Neural progenitor cell (in vitro differentiated cells): ENCODE results near the gene SLC16A2. TPM values are rescaled to one million over a fixed set of nuclear protein-coding genes. Genes with fewer than 3 reads are reported as not detected.
"Not testable (repeated sequence)": the region's sequence is repeated elsewhere in the genome, so short reads cannot be mapped to it uniquely, and the experiment has no call there.

Experiments
- DNase-seq: peaks from one replicate; pipeline ENCODE4 v3.0.0-alpha.2; 2016; ENCODE audit warnings: low spot score
- H2AFZ ChIP-seq: fragments of 200-600 bp; sonication (generic); replicated peaks from 2 replicates; pipeline ENCODE4 v1.6.1; 2016; ENCODE audit warnings: antibody characterized with exemption
- H3F3A ChIP-seq: fragments of 200-600 bp; sonication (generic); 2 replicates; pipeline ENCODE4 v1.6.1; 2016; ENCODE audit warnings: antibody characterized with exemption, low read depth
- H3K27ac ChIP-seq: fragments of 200-600 bp; sonication (generic); 2 replicates; pipeline ENCODE4 v1.5.1; 2016; ENCODE audit warnings: mild to moderate bottlenecking
- H3K27me3 ChIP-seq: fragments of 200-600 bp; sonication (generic); 2 replicates; pipeline ENCODE4 v1.6.1; 2016; ENCODE audit warnings: mild to moderate bottlenecking, moderate library complexity
- H3K36me3 ChIP-seq: fragments of 200-600 bp; sonication (generic); 2 replicates; pipeline ENCODE4 v1.5.1; 2016
- H3K4me1 ChIP-seq: fragments of 200-600 bp; sonication (generic); 2 replicates; pipeline ENCODE4 v1.6.1; 2016; ENCODE audit warnings: mixed run types
- H3K4me2 ChIP-seq: fragments of 200-600 bp; sonication (generic); 2 replicates; pipeline ENCODE4 v1.6.1; 2016
- H3K4me3 ChIP-seq: fragments of 200-600 bp; sonication (generic); 2 replicates; pipeline ENCODE4 v1.5.1; 2016
- H3K79me2 ChIP-seq: fragments of 200-600 bp; sonication (generic); 2 replicates; pipeline ENCODE4 v1.6.1; 2016; ENCODE audit warnings: low read depth
- H3K9ac ChIP-seq: fragments of 200-600 bp; sonication (generic); 2 replicates; pipeline ENCODE4 v1.6.1; 2016
- H3K9me3 ChIP-seq: fragments of 200-600 bp; sonication (generic); 2 replicates; pipeline ENCODE4 v1.5.1; 2016; ENCODE audit warnings: low read depth
- H4K20me1 ChIP-seq: fragments of 200-600 bp; sonication (generic); 2 replicates; pipeline ENCODE4 v1.6.1; 2016; ENCODE audit warnings: low read depth
- H3K27ac Mint-ChIP-seq: 3 replicates; pipeline ENCODE4 v1.8.0; 2021; ENCODE audit warnings: mixed read lengths
- H3K27me3 Mint-ChIP-seq: 2 replicates; pipeline ENCODE4 v1.8.0; 2022; ENCODE audit warnings: low read depth, mild to moderate bottlenecking, inconsistent platforms, moderate library complexity, mixed read lengths; ENCODE audit not compliant: insufficient read depth
- H3K36me3 Mint-ChIP-seq: 3 replicates; pipeline ENCODE4 v1.8.0; 2021; ENCODE audit warnings: mixed read lengths
- H3K4me1 Mint-ChIP-seq: 3 replicates; pipeline ENCODE4 v1.8.0; 2021; ENCODE audit warnings: mixed read lengths
- H3K4me3 Mint-ChIP-seq: 3 replicates; pipeline ENCODE4 v1.8.0; 2021; ENCODE audit warnings: mild to moderate bottlenecking, moderate library complexity, mixed read lengths
- H3K9me3 Mint-ChIP-seq: 3 replicates; pipeline ENCODE4 v1.8.0; 2020; ENCODE audit warnings: mixed read lengths
- EZH2 ChIP-seq: fragments of 200-600 bp; sonication (generic); IDR thresholded peaks from 2 replicates; pipeline ENCODE4 v1.6.1; 2017; ENCODE audit warnings: antibody characterized with exemption, mild to moderate bottlenecking, moderate library complexity
- EZH2phosphoT487 ChIP-seq: fragments of 200-600 bp; sonication (generic); IDR thresholded peaks from 2 replicates; pipeline ENCODE4 v1.6.1; 2017; ENCODE audit warnings: antibody characterized with exemption
- total RNA-seq: library from RNA; depleted of rRNA; stranded (reverse); fragments of >200 nt; gene quantifications from 2 replicates; pipeline ENCODE4 v1.2.3, GENCODE V29; 2015; ENCODE audit warnings: low replicate concordance
- TF ChIP-seq, protein P1 (sequence below): fragments of 200-600 bp; sonication (generic); IDR thresholded peaks from 2 replicates; pipeline ENCODE4 v1.5.1; 2017; ENCODE audit warnings: antibody characterized with exemption, mild to moderate bottlenecking

Gene SLC16A2
- total RNA-seq, 1 donor from 2014 or later, result 12.6 TPM

DNA sequence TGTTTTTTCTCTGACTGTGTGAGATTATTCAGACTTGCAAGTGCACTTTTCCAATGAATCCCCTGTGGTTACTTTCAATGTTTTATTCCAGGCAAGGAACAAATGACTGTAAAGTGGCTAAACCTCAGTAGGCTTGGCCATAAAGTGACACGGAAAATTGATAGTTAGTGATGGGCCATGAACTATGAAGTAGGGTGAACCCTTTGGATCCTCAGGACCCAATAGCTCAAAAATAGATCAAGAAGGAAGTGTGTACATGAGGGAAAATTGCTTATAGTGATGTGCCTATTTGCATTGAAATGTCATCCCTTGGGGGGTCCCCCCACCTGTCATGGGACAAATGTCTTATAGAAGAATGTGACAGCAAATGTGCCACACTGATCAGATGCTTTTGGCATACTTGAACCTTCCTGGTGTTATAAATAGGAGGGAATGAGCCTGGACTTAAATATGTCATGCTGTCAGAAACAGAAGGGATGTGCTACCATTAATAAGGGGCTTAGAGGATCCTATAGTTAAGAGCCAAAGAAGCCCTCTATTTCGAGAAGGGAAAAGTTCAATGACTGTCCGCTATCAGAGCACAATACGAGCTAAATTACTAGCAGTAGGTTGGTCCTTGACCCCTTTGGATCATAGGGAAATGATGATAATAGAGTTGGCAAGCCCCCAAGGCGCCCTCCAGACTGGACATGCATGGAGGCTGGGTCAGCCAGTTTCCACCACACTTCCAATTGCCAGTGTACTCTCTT, 30.3 kb downstream of the SLC16A2 start:
- H4K20me1 ChIP-seq, result no peaks in the 10 kb centered on the region
- H3K79me2 ChIP-seq, result no peaks in the 10 kb centered on the region
- H3K9me3 ChIP-seq, result no peaks in the 10 kb centered on the region
- no peak overlapping the region for H3K9ac ChIP-seq
- H3K36me3 Mint-ChIP-seq, result peaks cover 5% of the 10 kb centered on the region
- TF ChIP-seq, protein P1, sequence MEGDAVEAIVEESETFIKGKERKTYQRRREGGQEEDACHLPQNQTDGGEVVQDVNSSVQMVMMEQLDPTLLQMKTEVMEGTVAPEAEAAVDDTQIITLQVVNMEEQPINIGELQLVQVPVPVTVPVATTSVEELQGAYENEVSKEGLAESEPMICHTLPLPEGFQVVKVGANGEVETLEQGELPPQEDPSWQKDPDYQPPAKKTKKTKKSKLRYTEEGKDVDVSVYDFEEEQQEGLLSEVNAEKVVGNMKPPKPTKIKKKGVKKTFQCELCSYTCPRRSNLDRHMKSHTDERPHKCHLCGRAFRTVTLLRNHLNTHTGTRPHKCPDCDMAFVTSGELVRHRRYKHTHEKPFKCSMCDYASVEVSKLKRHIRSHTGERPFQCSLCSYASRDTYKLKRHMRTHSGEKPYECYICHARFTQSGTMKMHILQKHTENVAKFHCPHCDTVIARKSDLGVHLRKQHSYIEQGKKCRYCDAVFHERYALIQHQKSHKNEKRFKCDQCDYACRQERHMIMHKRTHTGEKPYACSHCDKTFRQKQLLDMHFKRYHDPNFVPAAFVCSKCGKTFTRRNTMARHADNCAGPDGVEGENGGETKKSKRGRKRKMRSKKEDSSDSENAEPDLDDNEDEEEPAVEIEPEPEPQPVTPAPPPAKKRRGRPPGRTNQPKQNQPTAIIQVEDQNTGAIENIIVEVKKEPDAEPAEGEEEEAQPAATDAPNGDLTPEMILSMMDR, result no peak
- TF ChIP-seq EZH2phosphoT487 (no peak), EZH2 (no peak)
- no peak overlapping the region for H3K4me3 ChIP-seq
- H3K27ac ChIP-seq, result no peak overlapping the region
- H3K4me3 Mint-ChIP-seq, result no peak overlapping the region
- no peaks in the 10 kb centered on the region for H3F3A ChIP-seq
- no peaks in the 10 kb centered on the region for H3K27me3 Mint-ChIP-seq
- H3K4me1 Mint-ChIP-seq, result peaks cover 14% of the 10 kb centered on the region
- no peak overlapping the region for H3K27ac Mint-ChIP-seq
- no peak overlapping the region for H2AFZ ChIP-seq
- H3K4me1 ChIP-seq, result no peaks in the 10 kb centered on the region
- no peaks in the 10 kb centered on the region for H3K27me3 ChIP-seq
- H3K9me3 Mint-ChIP-seq, result peaks cover 5% of the 10 kb centered on the region
- H3K36me3 ChIP-seq, result no peaks in the 10 kb centered on the region
- DNase-seq, result no peak
- no peak overlapping the region for H3K4me2 ChIP-seq

DNA sequence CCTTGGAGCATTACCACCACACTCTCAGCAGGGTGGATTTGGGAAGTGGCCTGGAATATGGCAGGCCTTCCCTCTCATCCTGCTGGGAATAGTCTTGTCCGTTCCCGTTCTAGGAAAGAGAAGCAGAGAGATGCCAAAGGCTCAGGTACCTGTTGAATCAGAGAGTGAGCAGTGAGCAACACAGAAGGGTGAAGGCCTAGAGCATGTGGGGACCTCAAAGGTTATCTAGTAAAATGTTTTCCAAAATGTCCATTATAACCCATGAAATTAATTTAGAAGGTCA, 30.8 kb downstream of the SLC16A2 start:
- no peaks in the 10 kb centered on the region for H3K27me3 ChIP-seq
- peaks cover 5% of the 10 kb centered on the region for H3K9me3 Mint-ChIP-seq
- DNase-seq, result no peak
- no peak for TF ChIP-seq EZH2phosphoT487
- no peaks in the 10 kb centered on the region for H3K27me3 Mint-ChIP-seq
- no peaks in the 10 kb centered on the region for H3K36me3 ChIP-seq
- no peak overlapping the region for H3K4me3 ChIP-seq
- no peak overlapping the region for H3K27ac Mint-ChIP-seq
- H3K4me1 Mint-ChIP-seq, result peaks cover 14% of the 10 kb centered on the region
- no peaks in the 10 kb centered on the region for H3K9me3 ChIP-seq
- H3K79me2 ChIP-seq, result no peaks in the 10 kb centered on the region
- H3K36me3 Mint-ChIP-seq, result peaks cover 5% of the 10 kb centered on the region
- no peak overlapping the region for H3K27ac ChIP-seq
- no peak overlapping the region for H3K9ac ChIP-seq
- H2AFZ ChIP-seq, result no peak overlapping the region
- H3K4me2 ChIP-seq, result no peak overlapping the region
- H3K4me1 ChIP-seq, result no peaks in the 10 kb centered on the region
- H3F3A ChIP-seq, result no peaks in the 10 kb centered on the region
- no peak overlapping the region for H3K4me3 Mint-ChIP-seq
- no peaks in the 10 kb centered on the region for H4K20me1 ChIP-seq

DNA sequence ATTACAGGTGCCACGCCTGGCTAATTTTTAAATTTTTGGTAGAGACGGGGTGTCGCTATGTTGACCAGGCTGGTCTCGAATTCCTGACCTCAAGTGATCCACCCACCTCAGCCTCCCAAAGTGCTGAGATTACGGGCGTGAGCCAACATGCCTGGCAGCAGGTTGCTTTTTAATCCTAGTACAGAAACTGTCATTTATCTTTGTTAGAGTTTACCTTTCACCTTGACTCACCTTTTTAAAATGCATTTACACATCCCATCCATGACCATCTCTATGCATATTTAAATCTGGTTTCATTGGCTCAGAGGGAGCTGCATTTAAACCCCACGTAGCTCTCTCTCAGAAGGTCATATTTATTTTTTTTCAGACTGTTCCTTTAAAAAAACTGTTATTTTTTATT, 31.9 kb downstream of the SLC16A2 start:
- no peak overlapping the region for H3K27ac ChIP-seq
- Mint-ChIP-seq H3K27ac (no peak overlapping the region), H3K27me3 (no peaks in the 10 kb centered on the region), H3K4me3 (no peak overlapping the region), H3K36me3 (peaks cover 5% of the 10 kb centered on the region), H3K9me3 (peaks cover 5% of the 10 kb centered on the region), H3K4me1 (peaks cover 14% of the 10 kb centered on the region)
- H3K9ac ChIP-seq, result no peak overlapping the region
- H3K27me3 ChIP-seq, result no peaks in the 10 kb centered on the region
- H3K79me2 ChIP-seq, result no peaks in the 10 kb centered on the region
- no peaks in the 10 kb centered on the region for H3F3A ChIP-seq
- H3K36me3 ChIP-seq, result no peaks in the 10 kb centered on the region
- no peak for DNase-seq
- H3K4me2 ChIP-seq, result no peak overlapping the region
- no peak overlapping the region for H3K4me3 ChIP-seq
- TF ChIP-seq, protein P1, result no peak
- H3K9me3 ChIP-seq, result no peaks in the 10 kb centered on the region
- H4K20me1 ChIP-seq, result no peaks in the 10 kb centered on the region
- no peaks in the 10 kb centered on the region for H3K4me1 ChIP-seq
- H2AFZ ChIP-seq, result no peak overlapping the region

DNA sequence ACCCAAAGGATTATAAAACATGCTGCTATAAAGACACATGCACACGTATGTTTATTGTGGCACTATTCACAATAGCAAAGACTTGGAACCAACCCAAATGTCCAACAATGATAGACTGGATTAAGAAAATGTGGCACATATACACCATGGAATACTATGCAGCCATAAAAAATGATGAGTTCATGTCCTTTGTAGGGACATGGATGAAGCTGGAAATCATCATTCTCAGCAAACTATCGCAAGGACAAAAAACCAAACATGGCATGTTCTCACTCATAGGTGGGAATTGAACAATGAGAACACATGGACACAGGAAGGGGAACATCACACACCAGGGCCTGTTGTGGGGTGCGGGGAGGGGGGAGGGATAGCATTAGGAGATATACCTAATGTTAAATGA, 32.9 kb downstream of the SLC16A2 start:
- H3K9me3 ChIP-seq, H3K4me2 ChIP-seq, H3K27ac ChIP-seq, H3K4me1 ChIP-seq, H3K36me3 ChIP-seq, DNase-seq, H3K9ac ChIP-seq, H4K20me1 ChIP-seq, H3F3A ChIP-seq, H3K27me3 Mint-ChIP-seq, H3K9me3 Mint-ChIP-seq, H3K36me3 Mint-ChIP-seq, H3K4me3 Mint-ChIP-seq, H3K79me2 ChIP-seq, H3K4me3 ChIP-seq, H3K27ac Mint-ChIP-seq, H3K27me3 ChIP-seq, H2AFZ ChIP-seq: not testable (repeated sequence)
- H3K4me1 Mint-ChIP-seq, result peaks cover 13% of the 10 kb centered on the region
